Right lobe of liver (tissue), 6 donors: ENCODE data around the gene TCF23. TPM values are rescaled to one million over a fixed set of nuclear protein-coding genes. Genes with fewer than 3 reads are reported as not detected.

Experiments
- ATAC-seq, 4 donors: fragments of 200-7000 bp; cut with Tn5 transposase; one replicate each; pipeline ENCODE4 v1.9.1; 2020; ENCODE audit warnings: mild to moderate bottlenecking in 4 of 4, moderate library complexity in 4 of 4
- DNase-seq, 3 donors: peaks; one replicate each; pipeline ENCODE4 v3.0.0-alpha.2; 2020
- H3K27ac ChIP-seq, 3 donors: fragments of 200-600 bp; one replicate each; pipeline ENCODE4 v1.8.0; 2022
- H3K27me3 ChIP-seq, 2 donors: fragments of 200-600 bp; one replicate each; pipeline ENCODE4 v1.8.0; 2022
- H3K36me3 ChIP-seq, 4 donors: fragments of 200-600 bp; sonication (generic) in 1 of 4; one replicate each; pipeline versions ENCODE4 v1.5.1 to v1.8.0; 2017 to 2022; ENCODE audit warnings: control low read depth in 1 of 4
- H3K4me1 ChIP-seq, 4 donors: fragments of 200-600 bp; sonication (generic) in 1 of 4; one replicate each; pipeline versions ENCODE4 v1.5.1 to v1.8.0; 2017 to 2022; ENCODE audit warnings: control low read depth in 1 of 4
- H3K4me3 ChIP-seq, 3 donors: fragments of 200-600 bp; one replicate each; pipeline ENCODE4 v1.8.0; 2022
- H3K9me3 ChIP-seq, 4 donors: fragments of 200-600 bp; sonication (generic) in 1 of 4; one replicate each; pipeline versions ENCODE4 v1.5.1 to v1.8.0; 2017 to 2022; ENCODE audit warnings: control low read depth in 1 of 4
- POLR2A ChIP-seq: fragments of 450-650 bp; IDR thresholded peaks from one replicate; pipeline ENCODE4 v1.6.1; 2017; ENCODE audit warnings: antibody characterized with exemption, mild to moderate bottlenecking
- WGBS: methylation state at CpG from one replicate; pipeline ENCODE4 v1.1.6; 2018; ENCODE audit warnings: low coverage, low lambda C conversion rate; ENCODE audit not compliant: insufficient coverage; ENCODE audit errors: missing lambda C conversion rate; 5-methylcytosine and 5-hydroxymethylcytosine counted together
- intact Hi-C, 2 donors: fragments of 100-400 bp; cut with DNase I; formaldehyde crosslinking; loops; one replicate each; pipeline versions ENCODE4 v1.11.2 to v1.14.1; 2022
- total RNA-seq, 6 experiments: library from RNA; depleted of rRNA in 2 of 6; stranded (reverse); fragments of >200 nt in 2 of 6; fragmentation: NEBNext Ultra II Directional in 3 of 6; extraction: Animal tissue kit (Norgen Biotek cat#: 25700) in 3 of 6; gene quantifications; one replicate each; pipeline versions ENCODE4 v1.1.0 to v1.2.4, GENCODE V29; 2016 to 2023
- TF ChIP-seq, protein P1 (sequence below), 4 donors: fragments of 200-600 bp in 3 of 4; fragments of 450-650 bp in 1 of 4; IDR thresholded peaks; one replicate each; pipeline versions ENCODE4 v1.5.1 to v1.8.0; 2016 to 2022; ENCODE audit warnings: antibody characterized with exemption in 4 of 4, mild to moderate bottlenecking in 2 of 4
- donor health status: DM: no; HTN: yes; CAD: no.
- donor health status: DM: no; HTN: no; CAD: no.
- donor health status: DM: no; HTN: no; CAD: no.
- donor health status: DM: no; HTN: yes; CAD: no.
- donor health status: DM: no; HTN: yes; CAD: no.

Gene TCF23
- total RNA-seq, 6 experiments from 2014 or later, result 0.04 TPM; not detected in 5

DNA sequence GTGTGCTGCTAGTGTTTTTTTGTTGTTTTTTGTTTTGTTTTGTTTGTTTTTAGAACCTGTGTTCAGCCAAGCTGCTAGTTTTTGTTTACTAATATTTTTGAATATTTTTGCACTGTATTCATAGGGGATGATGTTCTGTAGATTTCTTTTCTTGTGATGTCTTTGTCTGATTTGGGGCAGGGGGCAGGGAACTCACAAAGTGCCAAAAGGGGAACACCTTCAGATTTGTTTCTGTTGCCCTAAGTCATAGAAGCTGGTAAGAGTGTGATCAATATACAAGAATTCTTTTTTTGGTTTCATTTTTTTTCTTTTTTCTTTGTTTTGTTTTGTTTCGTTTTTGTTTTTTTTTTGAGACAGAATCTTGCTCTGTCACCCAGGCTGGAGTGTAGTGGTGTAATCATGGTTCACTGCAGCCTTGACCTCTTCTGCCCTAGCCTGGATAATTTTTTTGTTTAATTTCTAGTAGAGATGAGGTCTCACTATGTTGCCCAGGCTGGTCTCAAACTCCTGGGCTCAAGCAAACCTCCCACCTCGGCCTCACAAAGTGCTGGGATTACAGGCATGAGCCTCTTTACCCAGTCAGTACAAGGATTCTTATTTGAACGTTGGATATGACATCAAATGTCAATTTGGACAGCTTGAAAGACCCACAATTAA lies 30.7 kb downstream of the TCF23 start:
- TF ChIP-seq POLR2A, result no peak
- TF ChIP-seq, protein P1, sequence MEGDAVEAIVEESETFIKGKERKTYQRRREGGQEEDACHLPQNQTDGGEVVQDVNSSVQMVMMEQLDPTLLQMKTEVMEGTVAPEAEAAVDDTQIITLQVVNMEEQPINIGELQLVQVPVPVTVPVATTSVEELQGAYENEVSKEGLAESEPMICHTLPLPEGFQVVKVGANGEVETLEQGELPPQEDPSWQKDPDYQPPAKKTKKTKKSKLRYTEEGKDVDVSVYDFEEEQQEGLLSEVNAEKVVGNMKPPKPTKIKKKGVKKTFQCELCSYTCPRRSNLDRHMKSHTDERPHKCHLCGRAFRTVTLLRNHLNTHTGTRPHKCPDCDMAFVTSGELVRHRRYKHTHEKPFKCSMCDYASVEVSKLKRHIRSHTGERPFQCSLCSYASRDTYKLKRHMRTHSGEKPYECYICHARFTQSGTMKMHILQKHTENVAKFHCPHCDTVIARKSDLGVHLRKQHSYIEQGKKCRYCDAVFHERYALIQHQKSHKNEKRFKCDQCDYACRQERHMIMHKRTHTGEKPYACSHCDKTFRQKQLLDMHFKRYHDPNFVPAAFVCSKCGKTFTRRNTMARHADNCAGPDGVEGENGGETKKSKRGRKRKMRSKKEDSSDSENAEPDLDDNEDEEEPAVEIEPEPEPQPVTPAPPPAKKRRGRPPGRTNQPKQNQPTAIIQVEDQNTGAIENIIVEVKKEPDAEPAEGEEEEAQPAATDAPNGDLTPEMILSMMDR (IDR thresholded peaks at IDR 0.05), result no peak
- WGBS, result 26% methylated on average over 3 of the region's 3 CpGs
- intact Hi-C loops, result no loop called here
- Histone ChIP-seq H3K27me3 (no peaks in the 10 kb centered on the region), H3K36me3 (no peaks in the 10 kb centered on the region), H3K9me3 (no peaks in the 10 kb centered on the region), H3K4me3 (no peak overlapping the region), H3K27ac (peak overlapping the region; percentile 80 to 96 (median 95)), H3K4me1 (peaks cover 0 to 57% (median 30%) of the 10 kb centered on the region in 4 donors)
- no peak for DNase-seq
- peak; percentile 33 to 58 (median 44) for ATAC-seq

GRCh38 chr2:27182346-27182745 lies 33.5 kb downstream of the TCF23 start:
- Histone ChIP-seq H3K27me3 (no peaks in the 10 kb centered on the region), H3K27ac (peak overlapping the region; percentile 80 to 96 (median 91)), H3K36me3 (no peaks in the 10 kb centered on the region), H3K4me3 (no peak overlapping the region), H3K9me3 (no peaks in the 10 kb centered on the region), H3K4me1 (peaks cover 0 to 71% (median 36%) of the 10 kb centered on the region in 4 donors)
- 65% methylated on average over 4 of the region's 4 CpGs for WGBS
- DNase-seq (no peak), ATAC-seq (no peak)
- no peak for TF ChIP-seq POLR2A
- TF ChIP-seq, protein P1 (IDR thresholded peaks at IDR 0.05), result no peak
- intact Hi-C loops, result no loop called here

DNA sequence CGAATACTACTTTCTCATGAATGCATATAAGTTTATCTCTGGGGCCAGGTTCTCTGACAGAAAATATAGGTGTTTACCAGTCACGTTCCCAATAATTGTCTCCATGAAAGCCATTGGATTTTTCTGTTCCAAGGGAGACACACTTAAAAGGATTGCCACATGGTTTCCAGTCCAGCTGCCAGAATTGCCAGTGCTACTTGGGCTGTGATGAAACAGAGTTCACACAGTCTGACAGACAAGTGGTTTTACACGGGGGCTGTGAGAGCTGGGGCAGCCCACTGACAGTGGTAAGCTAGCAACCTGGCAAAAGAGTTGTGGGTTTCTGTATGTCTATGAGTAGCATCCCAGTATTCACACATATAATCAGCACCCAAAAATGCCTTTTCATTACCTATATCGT lies 35.3 kb downstream of the TCF23 start:
- intact Hi-C loops, result no loop called here
- no peaks in the 10 kb centered on the region for H3K9me3 ChIP-seq
- peaks cover 0 to 59% (median 27%) of the 10 kb centered on the region in 4 donors for H3K4me1 ChIP-seq
- 37% methylated on average over 4 of the region's 4 CpGs for WGBS
- H3K27me3 ChIP-seq, result no peaks in the 10 kb centered on the region
- H3K36me3 ChIP-seq, result no peaks in the 10 kb centered on the region
- ATAC-seq (peak; percentile 26 to 55 (median 48)), DNase-seq (peak; percentile 39 to 86 (median 73))
- no peak for TF ChIP-seq POLR2A
- TF ChIP-seq, protein P1 (IDR thresholded peaks at IDR 0.05), result no peak
- no peak overlapping the region for H3K4me3 ChIP-seq
- H3K27ac ChIP-seq, result peak overlapping the region; percentile 80 to 96 (median 91)

- H3K27ac ChIP-seq, result peak overlapping the region; percentile 80 to 96 (median 91)
- DNase-seq, result peak; percentile 58 to 86 (median 77)
- H3K36me3 ChIP-seq, result no peaks in the 10 kb centered on the region
- peak; percentile 65 for TF ChIP-seq POLR2A
- TF ChIP-seq, protein P1 (IDR thresholded peaks at IDR 0.05), result no peak
- peak; percentile 79 to 91 (median 87) for ATAC-seq
- 6% methylated on average over 6 of the region's 6 CpGs for WGBS
- intact Hi-C loops, result no loop called here
- H3K27me3 ChIP-seq, result no peaks in the 10 kb centered on the region
- H3K4me3 ChIP-seq, result no peak overlapping the region
- no peaks in the 10 kb centered on the region for H3K9me3 ChIP-seq
- peaks cover 0 to 47% (median 21%) of the 10 kb centered on the region in 4 donors for H3K4me1 ChIP-seq
These were observed 36.7 kb downstream of the TCF23 start for GRCh38 chr2:27185331-27186026.
